GM18507 (cell line): ENCODE measurements around the gene HOXB9.

Experiments used
- DNase-seq: peaks from one replicate; pipeline ENCODE4 v3.0.0; 2011; ENCODE audit warnings: low read depth; ENCODE audit not compliant: insufficient read length; ENCODE audit errors: extremely low spot score
- FAIRE-seq: peaks from 2 replicates; lab custom pipeline; 2011; peaks lifted over from hg19 to GRCh38; lab: Jason Lieb, UNC

HOXB9 gene

GRCh38 chr17:48589831-48590606 is 36.1 kb downstream of the HOXB9 start, which contains the start of gene HOXB3:
Gene HOXB3 (minus strand): TSS chr17:48590241. CDS start chr17:48552474, 37,767 bp downstream.
- DNase-seq = no peak
- FAIRE-seq = no peak

- DNase-seq (no peak), FAIRE-seq (no peak)
Measured at GRCh38 chr17:48589060-48589830, 36.9 kb downstream of the HOXB9 start.

- no peak for FAIRE-seq
- DNase-seq = no peak
Measured at GRCh38 chr17:48588528-48588927, 37.6 kb downstream of the HOXB9 start.

- DNase-seq (no peak), FAIRE-seq (no peak)
Measured at GRCh38 chr17:48588074-48588415, 38.1 kb downstream of the HOXB9 start.

- DNase-seq (no peak), FAIRE-seq (no peak)
Measured at GRCh38 chr17:48587276-48588073, 38.7 kb downstream of the HOXB9 start.

- FAIRE-seq = no peak
- DNase-seq = no peak
Measured at GRCh38 chr17:48586355-48587258, 39.6 kb downstream of the HOXB9 start.

GRCh38 chr17:48584223-48584741 is 41.9 kb downstream of the HOXB9 start:
- FAIRE-seq = no peak
- DNase-seq = no peak

- FAIRE-seq = no peak
Measured at GRCh38 chr17:48583708-48584222, 42.4 kb downstream of the HOXB9 start.

GRCh38 chr17:48582750-48583069 is 43.4 kb downstream of the HOXB9 start:
- no peak for DNase-seq
- FAIRE-seq = no peak

More at GRCh38 chr17:48583708-48584222, 42.4 kb downstream of the HOXB9 start:
- DNase-seq = no peak

GRCh38 chr17:48579760-48580554 is 46.2 kb downstream of the HOXB9 start:
- DNase-seq (no peak), FAIRE-seq (peak; percentile 56)

GRCh38 chr17:48579471-48579759 is 46.7 kb downstream of the HOXB9 start:
- FAIRE-seq (no peak), DNase-seq (no peak)

- DNase-seq (no peak), FAIRE-seq (peak; percentile 71)
Measured at GRCh38 chr17:48578616-48579470, 47.3 kb downstream of the HOXB9 start.

GRCh38 chr17:48577946-48578615 is 48.1 kb downstream of the HOXB9 start, which contains the start of gene HOXB4:
Gene HOXB4 (minus strand): TSS chr17:48578350. CDS start chr17:48578319, 31 bp downstream.
- peak; percentile 89 for FAIRE-seq
- no peak for DNase-seq

- FAIRE-seq (peak; percentile 26), DNase-seq (no peak)
Measured at GRCh38 chr17:48577330-48577945, 48.7 kb downstream of the HOXB9 start.

GRCh38 chr17:48576479-48577309 is 49.5 kb downstream of the HOXB9 start:
- DNase-seq (no peak), FAIRE-seq (no peak)
